HCT116 (cell line): ENCODE measurements around the gene TMEM45A. TPM values are rescaled to one million over a fixed set of nuclear protein-coding genes. Genes with fewer than 3 reads are reported as not detected.

ENCODE experiments used
- ATAC-seq: fragments of 200-7000 bp; cut with Tn5 transposase; 2 replicates; pipeline ENCODE4 v1.9.1; 2020; ENCODE audit warnings: mild to moderate bottlenecking, moderate library complexity
- BruUV-seq: library from RNA; stranded (reverse); fragments of 400-500 nt; replicated peaks from 2 replicates; lab custom pipeline; 2021; lab: Mats Ljungman, UMichigan
- CTCF ChIA-PET: fragments of 300-600 bp; sonication (Branson Sonifier 250); formaldehyde crosslinking; loops from one replicate; lab custom pipeline; 2021; ENCODE audit warnings: antibody characterized with exemption; lab: Charles Lee
- POLR2A ChIA-PET: fragments of 300-600, 350-600 bp; sonication (Branson Sonifier 250); formaldehyde crosslinking; loops from one replicate; lab custom pipeline; 2021; ENCODE audit warnings: antibody characterized with exemption; lab: Charles Lee
- RAD21 ChIA-PET, 2 experiments: fragments of 300-600 bp; sonication (Branson Sonifier 250); formaldehyde crosslinking; loops; one replicate each; lab custom pipeline; 2023; ENCODE audit warnings: low total read pairs in 2 of 2; ENCODE audit not compliant: uncharacterized antibody in 2 of 2, unreplicated experiment in 2 of 2, low non-redundant PET in 1 of 2; lab: Charles Lee
- DNase-seq: peaks from one replicate; pipeline ENCODE4 v3.0.0-alpha.2; 2010; ENCODE audit warnings: low read depth, low spot score
- H2AFZ ChIP-seq: fragments of 200-600 bp; shearing (Covaris generic), sonication (generic); 2 replicates; pipeline ENCODE4 v1.6.1; 2017; ENCODE audit warnings: low read depth, mixed run types, mixed read lengths, antibody characterized with exemption, low read length; ENCODE audit not compliant: poor library complexity, severe bottlenecking
- H3K27ac ChIP-seq: 2 replicates; pipeline ENCODE4 v1.5.1; 2012; ENCODE audit warnings: low read depth, low read length
- H3K27me3 ChIP-seq: fragments of 200-600 bp; sonication (generic); 2 replicates; pipeline ENCODE4 v1.6.1; 2016; ENCODE audit warnings: mixed run types, low read length, mixed read lengths; ENCODE audit not compliant: insufficient read depth
- H3K36me3 ChIP-seq, 2 experiments: fragments of 200-500 bp in 1 of 2; fragments of 200-600 bp in 1 of 2; sonication (Bioruptor generic) in 1 of 2; sonication (generic) in 1 of 2; 2 replicates each; pipeline versions ENCODE4 v1.5.1 to v1.6.1; 2014 to 2016; ENCODE audit warnings: low read length in 2 of 2, inconsistent platforms in 1 of 2, mixed read lengths in 1 of 2, mixed run types in 1 of 2; ENCODE audit not compliant: insufficient read depth in 2 of 2, control insufficient read depth in 1 of 2
- H3K4me1 ChIP-seq, 2 experiments: fragments of 200-600 bp in 1 of 2; sonication (generic) in 1 of 2; 2 replicates each; pipeline versions ENCODE4 v1.5.1 to v1.6.1; 2012 to 2017; ENCODE audit warnings: low read length in 2 of 2, inconsistent platforms in 1 of 2, mild to moderate bottlenecking in 1 of 2, mixed read lengths in 1 of 2, mixed run types in 1 of 2, moderate library complexity in 1 of 2; ENCODE audit not compliant: insufficient read depth in 2 of 2, control insufficient read depth in 1 of 2
- H3K4me2 ChIP-seq: fragments of 200-600 bp; sonication (generic); 2 replicates; pipeline ENCODE4 v1.6.1; 2017; ENCODE audit warnings: mixed run types, low read length, mixed read lengths
- H3K4me3 ChIP-seq, 2 experiments: fragments of 200-600 bp in 1 of 2; sonication (generic) in 1 of 2; replicated peaks in 1 of 2; 2 replicates each; pipeline ENCODE4 v1.5.1; 2011 to 2016; ENCODE audit warnings: low read length in 2 of 2, control low read depth in 1 of 2, low read depth in 1 of 2, mild to moderate bottlenecking in 1 of 2, mixed read lengths in 1 of 2, mixed run types in 1 of 2
- H3K79me2 ChIP-seq: fragments of 200-600 bp; sonication (generic); 2 replicates; pipeline ENCODE4 v1.6.1; 2017; ENCODE audit warnings: mild to moderate bottlenecking, mixed run types, low read length, moderate library complexity, mixed read lengths; ENCODE audit not compliant: insufficient read depth
- H3K9ac ChIP-seq: fragments of 200-600 bp; sonication (generic); 2 replicates; pipeline ENCODE4 v1.6.1; 2016; ENCODE audit warnings: low read length, mixed read lengths
- H3K9me2 ChIP-seq: fragments of 200-600 bp; sonication (generic), shearing (Covaris generic); 2 replicates; pipeline ENCODE4 v1.6.1; 2017; ENCODE audit warnings: mixed run types, mild to moderate bottlenecking, moderate library complexity; ENCODE audit not compliant: insufficient read depth
- H3K9me3 ChIP-seq, 2 experiments: fragments of 200-500 bp in 1 of 2; fragments of 200-600 bp in 1 of 2; sonication (Bioruptor generic) in 1 of 2; sonication (generic) in 1 of 2; 2 replicates each; pipeline ENCODE4 v1.6.1; 2014 to 2017; ENCODE audit warnings: low read length in 2 of 2, mixed read lengths in 2 of 2, inconsistent platforms in 1 of 2, low read depth in 1 of 2, mild to moderate bottlenecking in 1 of 2, mixed run types in 1 of 2, moderate library complexity in 1 of 2; ENCODE audit not compliant: control insufficient read depth in 1 of 2, insufficient read depth in 1 of 2
- H4K20me1 ChIP-seq: fragments of 200-600 bp; sonication (generic), shearing (Covaris generic); 2 replicates; pipeline ENCODE4 v1.6.1; 2017; ENCODE audit warnings: mixed run types, mild to moderate bottlenecking, moderate library complexity; ENCODE audit not compliant: insufficient read depth
- CBX3 ChIP-seq: IDR thresholded peaks from 2 replicates; pipeline ENCODE4 v1.6.1; 2012; ENCODE audit warnings: low read depth
- CTCF ChIP-seq, 3 experiments: fragments of 200-600 bp in 1 of 3; sonication (generic) in 1 of 3; IDR thresholded peaks in 2 of 3; conservative IDR thresholded peaks in 1 of 3; 2 replicates each; pipeline ENCODE4 v1.5.1; 2012 to 2017; ENCODE audit warnings: low read depth in 2 of 3, low read length in 2 of 3, antibody characterized with exemption in 1 of 3, borderline replicate concordance in 1 of 3, control low read depth in 1 of 3, mild to moderate bottlenecking in 1 of 3, mixed read lengths in 1 of 3, mixed run types in 1 of 3, moderate library complexity in 1 of 3; ENCODE audit not compliant: insufficient read depth in 1 of 3
- EGR1 ChIP-seq: IDR thresholded peaks from 2 replicates; pipeline ENCODE4 v1.6.1; 2012; ENCODE audit warnings: low read depth
- FOSL1 ChIP-seq: IDR thresholded peaks from 2 replicates; pipeline ENCODE4 v1.6.1; 2012; ENCODE audit warnings: low read depth
- MAX ChIP-seq: IDR thresholded peaks from 2 replicates; pipeline ENCODE4 v1.6.1; 2012
- RAD21 ChIP-seq: IDR thresholded peaks from 2 replicates; pipeline ENCODE4 v1.6.1; 2012; ENCODE audit warnings: low read depth, mild to moderate bottlenecking
- REST ChIP-seq: IDR thresholded peaks from 2 replicates; pipeline ENCODE4 v1.6.1; 2012; ENCODE audit warnings: low read depth
- SP1 ChIP-seq: IDR thresholded peaks from 2 replicates; pipeline ENCODE4 v1.6.1; 2012; ENCODE audit warnings: low read depth
- SRF ChIP-seq: IDR thresholded peaks from 2 replicates; pipeline ENCODE4 v1.6.1; 2012; ENCODE audit warnings: low read depth
- YY1 ChIP-seq: IDR thresholded peaks from 2 replicates; pipeline ENCODE4 v1.6.1; 2011; ENCODE audit warnings: low read length, low read depth, moderate library complexity, mild to moderate bottlenecking; ENCODE audit not compliant: insufficient replicate concordance; ENCODE audit errors: extremely low read depth
- intact Hi-C: fragments of 100-400 bp; cut with micrococcal nuclease; formaldehyde crosslinking; loops from 2 replicates; pipeline ENCODE4 v1.10.0; 2022
- total RNA-seq: library from RNA; stranded (reverse); gene quantifications from one replicate; pipeline ENCODE4 v1.2.1, GENCODE V29; 2021; ENCODE audit not compliant: unreplicated experiment

Gene TMEM45A
- total RNA-seq, 1 experiment from 2014 or later = 5.0 TPM

GRCh38 chr3:100553618-100554372 lies 61.4 kb downstream of the TMEM45A start:
- no peak overlapping the region for H2AFZ ChIP-seq
- ChIA-PET POLR2A (no interaction called here), CTCF (no interaction called here), RAD21 (no interaction called here)
- peaks cover 0 to 8% of the 10 kb centered on the region in 2 experiments; a peak in 2 of 4 replicates for H3K4me1 ChIP-seq
- no peak overlapping the region for H3K4me3 ChIP-seq
- DNase-seq = no peak
- H4K20me1 ChIP-seq = no peaks in the 10 kb centered on the region
- no peak overlapping the region for H3K27ac ChIP-seq
- H3K4me2 ChIP-seq = no peak overlapping the region
- H3K36me3 ChIP-seq = no peaks in the 10 kb centered on the region
- no peaks in the 10 kb centered on the region for H3K9me3 ChIP-seq
- intact Hi-C loops = no loop called here
- TF ChIP-seq REST (no peak), SRF (no peak), EGR1 (no peak), SP1 (no peak), CBX3 (no peak), YY1 (no peak), RAD21 (no peak), MAX (no peak), CTCF (IDR thresholded peaks at IDR 0.05 in 2 of 3, conservative IDR thresholded peaks at IDR 0.05 in 1 of 3; ENCODE audit: borderline replicate concordance in 1 of 3, insufficient read depth in 1 of 3, low read depth in 2 of 3, low read length in 2 of 3) (no peak), FOSL1 (no peak)
- H3K79me2 ChIP-seq = no peaks in the 10 kb centered on the region
- no peak for ATAC-seq
- H3K27me3 ChIP-seq = no peaks in the 10 kb centered on the region
- no peak overlapping the region for H3K9ac ChIP-seq
- H3K9me2 ChIP-seq = no peaks in the 10 kb centered on the region
- no TSS peak for BruUV-seq
